Suprapubic skin (tissue), 4 donors: ENCODE data around the gene OR10Z1.

Experiments used
- CTCF ChIP-seq, 2 donors: fragments of 200-600 bp in 1 of 2; fragments of 450-650 bp in 1 of 2; sonication (generic) in 1 of 2; IDR thresholded peaks; one replicate each; pipeline ENCODE4 v1.5.1; 2016 to 2019; ENCODE audit warnings: antibody characterized with exemption in 2 of 2, mild to moderate bottlenecking in 1 of 2, moderate library complexity in 1 of 2
- EP300 ChIP-seq: sonication (generic); formaldehyde crosslinking; IDR thresholded peaks from one replicate; pipeline ENCODE4 v1.6.1; 2017; ENCODE audit warnings: antibody characterized with exemption
- POLR2AphosphoS5 ChIP-seq, 3 donors: sonication (generic); formaldehyde crosslinking; IDR thresholded peaks; one replicate each; pipeline ENCODE4 v1.6.1; 2017; ENCODE audit warnings: antibody characterized with exemption in 3 of 3

DNA sequence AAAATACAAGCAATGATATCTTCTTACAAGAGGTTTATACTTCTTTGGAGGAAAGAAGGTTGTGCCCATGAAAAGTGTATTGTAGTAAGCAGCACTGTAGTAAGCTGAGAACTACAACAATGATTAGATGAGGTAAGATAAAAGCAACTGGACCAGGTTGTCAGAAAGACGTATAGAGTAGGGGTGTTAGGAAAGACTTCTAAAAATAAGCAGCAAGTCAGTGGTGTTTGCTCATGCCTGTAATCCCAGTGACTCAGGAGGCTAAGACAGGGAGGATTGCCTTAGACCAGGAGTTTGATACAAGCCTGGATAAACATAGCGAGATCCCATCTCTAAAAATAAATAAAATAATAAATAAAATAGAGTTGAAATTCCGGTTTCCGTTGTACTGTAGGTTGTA lies 21.1 kb upstream of the OR10Z1 start:
- TF ChIP-seq CTCF (IDR thresholded peaks at IDR 0.05) = no peak
- TF ChIP-seq POLR2AphosphoS5 (IDR thresholded peaks at IDR 0.05) = no peak
- TF ChIP-seq EP300 = no peak
